BLaER1 (cell line): ENCODE measurements around the gene ARMC12.

Source experiments
- H3K27ac ChIP-seq: shearing (Covaris generic); formaldehyde crosslinking; 2 replicates; pipeline ENCODE4 v1.8.1; 2022
- H3K27me3 ChIP-seq: shearing (Covaris generic); formaldehyde crosslinking; 2 replicates; pipeline ENCODE4 v1.8.1; 2022
- H3K36me3 ChIP-seq: shearing (Covaris generic); formaldehyde crosslinking; 2 replicates; pipeline ENCODE4 v1.8.1; 2022
- H3K4me1 ChIP-seq: shearing (Covaris generic); formaldehyde crosslinking; 2 replicates; pipeline ENCODE4 v1.8.1; 2022
- H3K4me2 ChIP-seq: shearing (Covaris generic); formaldehyde crosslinking; 2 replicates; pipeline ENCODE4 v1.8.1; 2022
- H3K4me3 ChIP-seq: shearing (Covaris generic); formaldehyde crosslinking; 2 replicates; pipeline ENCODE4 v1.8.1; 2022
- H3K9ac ChIP-seq: shearing (Covaris generic); formaldehyde crosslinking; 2 replicates; pipeline ENCODE4 v1.8.1; 2022
- H3K9me3 ChIP-seq: shearing (Covaris generic); formaldehyde crosslinking; 2 replicates; pipeline ENCODE4 v1.8.1; 2022
- H4K20me1 ChIP-seq: shearing (Covaris generic); formaldehyde crosslinking; 2 replicates; pipeline ENCODE4 v1.8.1; 2022
- Cebpa-rat ChIP-seq: shearing (Covaris generic); IDR thresholded peaks from 2 replicates; pipeline ENCODE4 v1.8.1; 2022

ARMC12 gene

GRCh38 chr6:35747877-35748276, 11.0 kb downstream of the ARMC12 start:
- no peaks in the 10 kb centered on the region for H3K36me3 ChIP-seq
- no peaks in the 10 kb centered on the region for H3K27me3 ChIP-seq
- no peak overlapping the region for H3K4me3 ChIP-seq

GRCh38 chr6:35750557-35750956, 13.7 kb downstream of the ARMC12 start:
- Histone ChIP-seq H3K36me3 (no peaks in the 10 kb centered on the region), H3K9me3 (peaks cover 15% of the 10 kb centered on the region), H3K4me1 (peaks cover 13% of the 10 kb centered on the region), H3K27me3 (no peaks in the 10 kb centered on the region), H3K9ac (no peak overlapping the region), H4K20me1 (no peaks in the 10 kb centered on the region), H3K27ac (no peak overlapping the region), H3K4me2 (no peak overlapping the region), H3K4me3 (no peak overlapping the region)
- TF ChIP-seq Cebpa-rat = no peak

More at GRCh38 chr6:35747877-35748276, 11.0 kb downstream of the ARMC12 start:
- H3K27ac ChIP-seq = no peak overlapping the region
- H3K9ac ChIP-seq = no peak overlapping the region
- H3K4me1 ChIP-seq = no peaks in the 10 kb centered on the region
- no peak for TF ChIP-seq Cebpa-rat
- H4K20me1 ChIP-seq = no peaks in the 10 kb centered on the region
- no peak overlapping the region for H3K4me2 ChIP-seq
- peaks cover 15% of the 10 kb centered on the region for H3K9me3 ChIP-seq

GRCh38 chr6:35751594-35751993, 14.8 kb downstream of the ARMC12 start:
- Histone ChIP-seq H3K9me3 (peaks cover 15% of the 10 kb centered on the region), H3K9ac (no peak overlapping the region), H3K27me3 (no peaks in the 10 kb centered on the region), H3K27ac (no peak overlapping the region), H4K20me1 (no peaks in the 10 kb centered on the region), H3K4me2 (no peak overlapping the region), H3K4me3 (no peak overlapping the region), H3K4me1 (peaks cover 14% of the 10 kb centered on the region), H3K36me3 (no peaks in the 10 kb centered on the region)
- no peak for TF ChIP-seq Cebpa-rat

GRCh38 chr6:35752330-35752729, 15.5 kb downstream of the ARMC12 start:
- Histone ChIP-seq H3K27ac (no peak overlapping the region), H3K36me3 (no peaks in the 10 kb centered on the region), H4K20me1 (no peaks in the 10 kb centered on the region), H3K27me3 (no peaks in the 10 kb centered on the region), H3K4me3 (no peak overlapping the region), H3K4me2 (no peak overlapping the region), H3K9me3 (peaks cover 13% of the 10 kb centered on the region), H3K9ac (no peak overlapping the region), H3K4me1 (peaks cover 21% of the 10 kb centered on the region)
- no peak for TF ChIP-seq Cebpa-rat

GRCh38 chr6:35754452-35755277, 17.8 kb downstream of the ARMC12 start:
- peak overlapping the region; percentile 8; the same call in 1 of the 2 replicates for H3K4me2 ChIP-seq
- H3K27ac ChIP-seq = no peak overlapping the region; the same call in 1 of the 2 replicates
- H3K4me3 ChIP-seq = no peak overlapping the region

GRCh38 chr6:35755278-35755924, 18.6 kb downstream of the ARMC12 start:
- Histone ChIP-seq H3K4me1 (peaks cover 52% of the 10 kb centered on the region), H4K20me1 (no peaks in the 10 kb centered on the region), H3K9ac (no peak overlapping the region), H3K9me3 (no peaks in the 10 kb centered on the region), H3K4me2 (peak overlapping the region; percentile 8; the same call in 1 of the 2 replicates), H3K36me3 (no peaks in the 10 kb centered on the region), H3K4me3 (no peak overlapping the region), H3K27ac (no peak overlapping the region; the same call in 1 of the 2 replicates), H3K27me3 (no peaks in the 10 kb centered on the region)
- TF ChIP-seq Cebpa-rat = no peak

More at GRCh38 chr6:35754452-35755277, 17.8 kb downstream of the ARMC12 start:
- Histone ChIP-seq H3K9ac (no peak overlapping the region), H3K4me1 (peaks cover 45% of the 10 kb centered on the region), H3K9me3 (no peaks in the 10 kb centered on the region), H4K20me1 (no peaks in the 10 kb centered on the region), H3K27me3 (no peaks in the 10 kb centered on the region), H3K36me3 (no peaks in the 10 kb centered on the region)
- no peak for TF ChIP-seq Cebpa-rat

DNA sequence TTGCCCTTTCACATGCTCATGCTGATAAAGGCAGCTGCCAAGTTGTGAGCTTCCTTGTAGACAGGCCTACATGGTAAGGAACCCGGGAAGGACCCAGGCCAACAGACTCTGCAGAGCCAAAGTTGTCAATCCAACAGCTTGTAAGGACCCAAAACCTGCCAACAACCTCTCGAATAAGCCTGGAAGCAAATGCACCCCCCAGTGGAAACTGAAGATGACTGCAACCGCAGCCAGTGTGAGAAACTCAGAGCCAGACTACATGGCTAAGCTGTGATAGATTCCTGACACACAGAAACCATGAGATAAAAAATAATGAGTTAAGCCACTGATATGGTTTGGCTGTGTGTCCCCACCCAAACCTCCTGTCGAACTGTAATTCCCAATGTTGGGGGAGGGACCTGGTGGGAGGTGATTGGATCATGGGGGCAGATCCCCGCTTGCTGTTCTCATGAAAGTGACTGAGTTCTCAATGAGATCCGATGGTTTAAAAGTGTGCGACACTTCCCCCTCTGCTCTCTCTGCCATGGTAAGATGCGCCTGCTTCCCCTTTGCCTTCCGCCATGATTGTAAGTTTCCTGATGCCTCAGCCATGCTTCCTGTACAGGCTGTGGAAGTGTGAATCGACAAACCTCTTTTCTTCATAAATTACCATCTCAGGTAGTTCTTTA, 20.8 kb downstream of the ARMC12 start:
- H3K4me2 ChIP-seq = peak overlapping the region; percentile 75
- H3K36me3 ChIP-seq = no peaks in the 10 kb centered on the region
- TF ChIP-seq Cebpa-rat = no peak
- H3K27ac ChIP-seq = peak overlapping the region; percentile 77
- peaks cover 56% of the 10 kb centered on the region for H3K4me1 ChIP-seq
- no peaks in the 10 kb centered on the region for H4K20me1 ChIP-seq
- no peaks in the 10 kb centered on the region for H3K27me3 ChIP-seq
- H3K4me3 ChIP-seq = no peak overlapping the region
- H3K9me3 ChIP-seq = no peaks in the 10 kb centered on the region
- H3K9ac ChIP-seq = no peak overlapping the region

DNA sequence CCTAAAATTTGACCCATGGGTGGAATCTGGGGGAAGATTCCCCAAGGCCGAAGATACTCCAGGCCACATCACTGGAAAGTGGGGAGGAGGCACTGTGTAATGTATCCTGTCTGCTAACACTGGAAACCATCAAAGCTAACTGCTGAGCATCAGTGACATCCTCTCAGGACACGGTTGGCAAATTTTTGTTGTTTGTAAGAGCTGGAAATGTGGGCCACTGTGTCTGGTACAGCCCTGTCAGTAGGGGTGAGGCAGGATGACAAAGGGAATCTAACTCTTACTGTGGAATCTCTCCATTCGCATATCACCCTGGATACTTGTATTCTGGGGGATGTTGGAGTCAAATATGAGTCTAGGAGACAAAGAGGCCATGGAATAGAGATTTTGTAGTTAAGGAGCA, 22.6 kb downstream of the ARMC12 start:
- H3K4me3 ChIP-seq = 0 out of 2 replicates have a peak overlapping the region, but pooled peaks have one; percentile 2

GRCh38 chr6:35765739-35766138, 28.9 kb downstream of the ARMC12 start:
- H3K9ac ChIP-seq = no peak overlapping the region
- H3K4me1 ChIP-seq = peaks cover 13% of the 10 kb centered on the region
- no peak for TF ChIP-seq Cebpa-rat
- no peaks in the 10 kb centered on the region for H3K9me3 ChIP-seq
- no peak overlapping the region for H3K4me2 ChIP-seq
- no peak overlapping the region for H3K4me3 ChIP-seq
- H4K20me1 ChIP-seq = no peaks in the 10 kb centered on the region
- no peaks in the 10 kb centered on the region for H3K27me3 ChIP-seq
- no peak overlapping the region for H3K27ac ChIP-seq
- no peaks in the 10 kb centered on the region for H3K36me3 ChIP-seq

More for the DNA sequence above, 22.6 kb downstream of the ARMC12 start:
- Histone ChIP-seq H3K9me3 (no peaks in the 10 kb centered on the region), H3K27me3 (no peaks in the 10 kb centered on the region), H3K27ac (peak overlapping the region; percentile 77), H3K36me3 (no peaks in the 10 kb centered on the region), H3K4me1 (peaks cover 54% of the 10 kb centered on the region), H3K9ac (peak overlapping the region; percentile 57), H3K4me2 (peak overlapping the region; percentile 75), H4K20me1 (no peaks in the 10 kb centered on the region)
- TF ChIP-seq Cebpa-rat = no peak
